ENCODE data around the gene SPPL2C.

SPPL2C gene

GRCh38 chr17:45838751-45839295 lies 5.9 kb upstream of the SPPL2C start:
- no peaks in the 10 kb centered on the region for H3K36me3 ChIP-seq (ENCODE audit: low read depth)
- no peak overlapping the region for H3K4me3 ChIP-seq (ENCODE audit: severe bottlenecking)
- TF ChIP-seq CTCF (IDR thresholded peaks at IDR 0.05; ENCODE audit: poor library complexity, severe bottlenecking), result no peak
- no peaks in the 10 kb centered on the region for H3K9me3 ChIP-seq (ENCODE audit: severe bottlenecking)
- no peak for DNase-seq (ENCODE audit: low spot score)
- no peaks in the 10 kb centered on the region for H3K4me1 ChIP-seq (ENCODE audit: insufficient read depth, poor library complexity, severe bottlenecking)
- no peak for ATAC-seq (ENCODE audit: low read depth)
- no peak overlapping the region for H3K27ac ChIP-seq (ENCODE audit: poor library complexity, severe bottlenecking)
- no peaks in the 10 kb centered on the region for H3K27me3 ChIP-seq (ENCODE audit: insufficient read depth, poor library complexity, severe bottlenecking)

GRCh38 chr17:45839442-45839841 lies 5.2 kb upstream of the SPPL2C start:
- DNase-seq (ENCODE audit: low spot score), result no peak
- TF ChIP-seq CTCF (IDR thresholded peaks at IDR 0.05; ENCODE audit: poor library complexity, severe bottlenecking), result no peak
- ATAC-seq (ENCODE audit: low read depth), result no peak
- Histone ChIP-seq H3K27ac (ENCODE audit: poor library complexity, severe bottlenecking) (no peak overlapping the region), H3K36me3 (ENCODE audit: low read depth) (no peaks in the 10 kb centered on the region), H3K27me3 (ENCODE audit: insufficient read depth, poor library complexity, severe bottlenecking) (no peaks in the 10 kb centered on the region), H3K9me3 (ENCODE audit: severe bottlenecking) (no peaks in the 10 kb centered on the region), H3K4me3 (ENCODE audit: severe bottlenecking) (no peak overlapping the region), H3K4me1 (ENCODE audit: insufficient read depth, poor library complexity, severe bottlenecking) (no peaks in the 10 kb centered on the region)

GRCh38 chr17:45841186-45841585 lies 3.5 kb upstream of the SPPL2C start:
- ATAC-seq (ENCODE audit: low read depth), result no peak
- Histone ChIP-seq H3K9me3 (ENCODE audit: severe bottlenecking) (no peaks in the 10 kb centered on the region), H3K36me3 (ENCODE audit: low read depth) (no peaks in the 10 kb centered on the region), H3K27ac (ENCODE audit: poor library complexity, severe bottlenecking) (no peak overlapping the region), H3K4me3 (ENCODE audit: severe bottlenecking) (no peak overlapping the region), H3K27me3 (ENCODE audit: insufficient read depth, poor library complexity, severe bottlenecking) (no peaks in the 10 kb centered on the region), H3K4me1 (ENCODE audit: insufficient read depth, poor library complexity, severe bottlenecking) (no peaks in the 10 kb centered on the region)
- DNase-seq (ENCODE audit: low spot score), result no peak
- no peak for TF ChIP-seq CTCF (IDR thresholded peaks at IDR 0.05; ENCODE audit: poor library complexity, severe bottlenecking)

- ATAC-seq (ENCODE audit: low read depth), result peak; percentile 62
- Histone ChIP-seq H3K36me3 (ENCODE audit: low read depth) (no peaks in the 10 kb centered on the region), H3K4me1 (ENCODE audit: insufficient read depth, poor library complexity, severe bottlenecking) (no peaks in the 10 kb centered on the region), H3K9me3 (ENCODE audit: severe bottlenecking) (no peaks in the 10 kb centered on the region), H3K27me3 (ENCODE audit: insufficient read depth, poor library complexity, severe bottlenecking) (no peaks in the 10 kb centered on the region), H3K27ac (ENCODE audit: poor library complexity, severe bottlenecking) (no peak overlapping the region), H3K4me3 (ENCODE audit: severe bottlenecking) (no peak overlapping the region)
- TF ChIP-seq CTCF (IDR thresholded peaks at IDR 0.05; ENCODE audit: poor library complexity, severe bottlenecking), result no peak
- no peak for DNase-seq (ENCODE audit: low spot score)
Measured at GRCh38 chr17:45841883-45842525, 2.7 kb upstream of the SPPL2C start.

- no peaks in the 10 kb centered on the region for H3K27me3 ChIP-seq (ENCODE audit: insufficient read depth, poor library complexity, severe bottlenecking)
- ATAC-seq (ENCODE audit: low read depth), result no peak
Measured at GRCh38 chr17:45843722-45844121, 959 bp upstream of the SPPL2C start.

More at GRCh38 chr17:45843722-45844121, 959 bp upstream of the SPPL2C start:
- Histone ChIP-seq H3K27ac (ENCODE audit: poor library complexity, severe bottlenecking) (no peak overlapping the region), H3K9me3 (ENCODE audit: severe bottlenecking) (no peaks in the 10 kb centered on the region), H3K4me3 (ENCODE audit: severe bottlenecking) (no peak overlapping the region), H3K36me3 (ENCODE audit: low read depth) (no peaks in the 10 kb centered on the region), H3K4me1 (ENCODE audit: insufficient read depth, poor library complexity, severe bottlenecking) (no peaks in the 10 kb centered on the region)
- TF ChIP-seq CTCF (IDR thresholded peaks at IDR 0.05; ENCODE audit: poor library complexity, severe bottlenecking), result no peak
- DNase-seq (ENCODE audit: low spot score), result no peak
